ENCODE data around the gene ZNF189.

DNA sequence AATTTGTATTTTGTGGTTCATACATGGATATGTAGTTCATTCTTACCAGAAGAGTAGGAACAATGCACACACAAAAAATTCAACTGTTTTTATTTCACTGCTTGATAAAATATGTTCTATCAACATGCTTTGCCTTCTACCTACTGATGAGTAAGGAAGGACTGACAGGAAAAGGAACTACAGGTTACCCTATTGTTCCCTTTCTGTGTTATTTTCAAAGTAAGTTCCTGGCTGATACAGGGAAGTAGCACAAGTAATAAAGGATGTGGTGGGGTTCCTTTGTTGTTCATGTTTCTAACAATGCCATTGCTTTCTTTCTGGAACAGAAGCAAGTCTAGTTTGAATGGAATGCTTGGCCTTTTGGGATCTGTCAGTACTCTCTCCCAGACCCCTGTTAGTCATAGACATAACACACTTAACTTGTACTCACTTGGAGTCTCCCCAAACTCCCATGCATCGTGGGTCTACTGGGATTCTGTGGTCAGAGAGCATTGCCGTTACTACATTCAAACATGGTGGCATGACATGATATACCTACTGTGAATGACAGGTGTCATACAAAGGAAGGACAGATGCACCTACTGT, 57.1 kb downstream of the ZNF189 start:
- TF ChIP-seq CTCF (IDR thresholded peaks at IDR 0.05; ENCODE audit: insufficient read depth, low read length), result no peak
- TF ChIP-seq REST (IDR thresholded peaks at IDR 0.05; ENCODE audit: insufficient replicate concordance, low read depth), result no peak
- no peak for TF ChIP-seq POLR2AphosphoS5 (IDR thresholded peaks at IDR 0.05; ENCODE audit: low read depth)
